C4-2B (cell line): ENCODE measurements around the gene R3HDML.
"Not testable (repeated sequence)": the region's sequence is repeated elsewhere in the genome, so short reads cannot be mapped to it uniquely, and the experiment has no call there.

ENCODE experiments used
- H3K27ac ChIP-seq: fragments of 450-650 bp; 2 replicates; pipeline ENCODE4 v1.5.1; 2017
- CTCF ChIP-seq: fragments of 450-650 bp; conservative IDR thresholded peaks from 2 replicates; pipeline ENCODE4 v1.5.1; 2017; ENCODE audit warnings: mild to moderate bottlenecking
- ZFX ChIP-seq: fragments of 450-650 bp; IDR thresholded peaks from 2 replicates; pipeline ENCODE4 v1.6.1; 2017

R3HDML gene

GRCh38 chr20:44345147-44345546 is 8.3 kb downstream of the R3HDML start:
- no peak overlapping the region for H3K27ac ChIP-seq

GRCh38 chr20:44345941-44346340 is 9.1 kb downstream of the R3HDML start:
- H3K27ac ChIP-seq: not testable (repeated sequence)

More at GRCh38 chr20:44345147-44345546, 8.3 kb downstream of the R3HDML start:
- no peak for TF ChIP-seq ZFX
- TF ChIP-seq CTCF: no peak

GRCh38 chr20:44348168-44348659 is 11.4 kb downstream of the R3HDML start:
- TF ChIP-seq ZFX: no peak
- no peak for TF ChIP-seq CTCF
- H3K27ac ChIP-seq: no peak overlapping the region

- no peak overlapping the region for H3K27ac ChIP-seq
- no peak for TF ChIP-seq CTCF
- no peak for TF ChIP-seq ZFX
These were observed 12.5 kb downstream of the R3HDML start for GRCh38 chr20:44349349-44349748.

- no peak overlapping the region for H3K27ac ChIP-seq
- TF ChIP-seq ZFX (no peak), CTCF (no peak)
These were observed 13.7 kb downstream of the R3HDML start for GRCh38 chr20:44350567-44350966.

GRCh38 chr20:44354979-44355497 is 18.2 kb downstream of the R3HDML start:
- H3K27ac ChIP-seq: no peak overlapping the region
- TF ChIP-seq CTCF: no peak
- TF ChIP-seq ZFX: no peak

GRCh38 chr20:44355498-44356352 is 18.9 kb downstream of the R3HDML start, which contains the start of gene HNF4A:
TSS of gene HNF4A (plus strand) at chr20:44355699. CDS start at chr20:44355805, 106 bp downstream.
- no peak within 1 kb of the TSS for H3K27ac ChIP-seq
- no peak for TF ChIP-seq ZFX
- TF ChIP-seq CTCF: no peak
